Progenitor cell of endocrine pancreas (in vitro differentiated cells): ENCODE measurements around the gene KCNH4. TPM values are rescaled to one million over a fixed set of nuclear protein-coding genes. Genes with fewer than 3 reads are reported as not detected.

Source experiments
- DNase-seq: peaks from one replicate; pipeline ENCODE4 v3.0.0; 2021; ENCODE audit warnings: low spot score; ENCODE audit not compliant: unreplicated experiment
- H3K27ac Mint-ChIP-seq: 2 replicates; pipeline ENCODE4 v1.8.0; 2021; ENCODE audit warnings: mild to moderate bottlenecking, moderate library complexity, mixed read lengths
- H3K27me3 Mint-ChIP-seq: 2 replicates; pipeline ENCODE4 v1.8.0; 2021; ENCODE audit warnings: mixed read lengths
- H3K36me3 Mint-ChIP-seq: 2 replicates; pipeline ENCODE4 v1.8.0; 2022; ENCODE audit warnings: mixed read lengths; ENCODE audit not compliant: insufficient read depth
- H3K4me1 Mint-ChIP-seq: 2 replicates; pipeline ENCODE4 v1.8.0; 2021; ENCODE audit warnings: low read depth, mixed read lengths
- H3K4me3 Mint-ChIP-seq: 2 replicates; pipeline ENCODE4 v1.8.0; 2021; ENCODE audit warnings: low read depth, mild to moderate bottlenecking, moderate library complexity, mixed read lengths
- H3K9me3 Mint-ChIP-seq: 2 replicates; pipeline ENCODE4 v1.8.0; 2021; ENCODE audit warnings: low read depth, mixed read lengths
- total RNA-seq: library from RNA; stranded (reverse); gene quantifications from 2 replicates; pipeline ENCODE4 v1.2.1, GENCODE V29; 2021
- TF ChIP-seq, protein P1 (sequence below): fragments of 200-600 bp; sonication (generic); IDR thresholded peaks from one replicate; pipeline ENCODE4 v1.5.0; 2021; ENCODE audit warnings: antibody characterized with exemption, mild to moderate bottlenecking; ENCODE audit not compliant: unreplicated experiment

Gene KCNH4
- total RNA-seq, 1 donor from 2014 or later: not detected

DNA sequence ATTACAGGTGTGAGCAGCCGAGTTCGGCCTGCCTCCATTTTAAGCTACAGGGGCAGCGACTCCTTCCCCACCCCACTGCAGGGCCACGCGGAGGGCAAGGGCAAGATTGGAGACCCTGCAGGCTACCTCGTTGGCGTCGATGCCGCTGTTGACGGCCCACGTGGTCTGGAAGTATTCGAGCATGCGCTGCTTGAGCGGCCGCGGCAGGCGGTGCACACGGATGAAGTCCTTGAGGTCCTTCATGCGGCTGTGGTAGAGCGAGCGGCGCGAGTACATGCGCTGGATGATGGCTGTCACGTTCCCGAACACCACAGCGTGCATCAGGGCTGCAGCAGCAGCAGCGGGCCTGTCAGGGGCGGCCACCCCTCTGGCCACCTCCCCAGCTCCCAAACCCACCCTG lies 11.6 kb downstream of the KCNH4 start:
- TF ChIP-seq, protein P1, sequence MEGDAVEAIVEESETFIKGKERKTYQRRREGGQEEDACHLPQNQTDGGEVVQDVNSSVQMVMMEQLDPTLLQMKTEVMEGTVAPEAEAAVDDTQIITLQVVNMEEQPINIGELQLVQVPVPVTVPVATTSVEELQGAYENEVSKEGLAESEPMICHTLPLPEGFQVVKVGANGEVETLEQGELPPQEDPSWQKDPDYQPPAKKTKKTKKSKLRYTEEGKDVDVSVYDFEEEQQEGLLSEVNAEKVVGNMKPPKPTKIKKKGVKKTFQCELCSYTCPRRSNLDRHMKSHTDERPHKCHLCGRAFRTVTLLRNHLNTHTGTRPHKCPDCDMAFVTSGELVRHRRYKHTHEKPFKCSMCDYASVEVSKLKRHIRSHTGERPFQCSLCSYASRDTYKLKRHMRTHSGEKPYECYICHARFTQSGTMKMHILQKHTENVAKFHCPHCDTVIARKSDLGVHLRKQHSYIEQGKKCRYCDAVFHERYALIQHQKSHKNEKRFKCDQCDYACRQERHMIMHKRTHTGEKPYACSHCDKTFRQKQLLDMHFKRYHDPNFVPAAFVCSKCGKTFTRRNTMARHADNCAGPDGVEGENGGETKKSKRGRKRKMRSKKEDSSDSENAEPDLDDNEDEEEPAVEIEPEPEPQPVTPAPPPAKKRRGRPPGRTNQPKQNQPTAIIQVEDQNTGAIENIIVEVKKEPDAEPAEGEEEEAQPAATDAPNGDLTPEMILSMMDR: no peak
- Mint-ChIP-seq H3K9me3 (no peaks in the 10 kb centered on the region), H3K4me1 (no peaks in the 10 kb centered on the region), H3K27me3 (peaks cover 23% of the 10 kb centered on the region), H3K27ac (no peak overlapping the region), H3K36me3 (no peaks in the 10 kb centered on the region), H3K4me3 (no peak overlapping the region)
- no peak for DNase-seq

DNA sequence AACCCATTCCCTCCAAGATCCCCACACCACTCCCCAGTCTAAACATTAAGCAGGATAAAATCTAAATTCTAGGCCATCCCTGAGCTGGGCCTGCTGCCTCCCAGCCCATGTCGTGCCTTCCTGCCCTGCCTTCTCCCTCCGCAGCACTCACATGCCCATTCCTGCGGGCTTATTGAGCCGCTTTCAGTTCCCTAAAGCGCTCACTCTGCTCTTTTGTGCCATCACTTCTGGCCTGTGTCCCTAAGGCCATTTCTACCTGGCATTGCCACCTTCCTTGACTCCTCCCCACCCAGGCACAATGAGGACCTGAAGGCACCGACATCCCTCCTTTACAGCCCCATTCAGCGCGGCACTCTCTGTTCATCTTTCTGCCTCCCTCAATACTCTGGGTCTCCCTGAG lies 13.1 kb downstream of the KCNH4 start:
- DNase-seq: no peak
- TF ChIP-seq, protein P1: no peak
- H3K4me3 Mint-ChIP-seq: no peak overlapping the region
- H3K27ac Mint-ChIP-seq: no peak overlapping the region
- H3K27me3 Mint-ChIP-seq: peaks cover 23% of the 10 kb centered on the region
- no peaks in the 10 kb centered on the region for H3K9me3 Mint-ChIP-seq
- H3K4me1 Mint-ChIP-seq: no peaks in the 10 kb centered on the region
- no peaks in the 10 kb centered on the region for H3K36me3 Mint-ChIP-seq

DNA sequence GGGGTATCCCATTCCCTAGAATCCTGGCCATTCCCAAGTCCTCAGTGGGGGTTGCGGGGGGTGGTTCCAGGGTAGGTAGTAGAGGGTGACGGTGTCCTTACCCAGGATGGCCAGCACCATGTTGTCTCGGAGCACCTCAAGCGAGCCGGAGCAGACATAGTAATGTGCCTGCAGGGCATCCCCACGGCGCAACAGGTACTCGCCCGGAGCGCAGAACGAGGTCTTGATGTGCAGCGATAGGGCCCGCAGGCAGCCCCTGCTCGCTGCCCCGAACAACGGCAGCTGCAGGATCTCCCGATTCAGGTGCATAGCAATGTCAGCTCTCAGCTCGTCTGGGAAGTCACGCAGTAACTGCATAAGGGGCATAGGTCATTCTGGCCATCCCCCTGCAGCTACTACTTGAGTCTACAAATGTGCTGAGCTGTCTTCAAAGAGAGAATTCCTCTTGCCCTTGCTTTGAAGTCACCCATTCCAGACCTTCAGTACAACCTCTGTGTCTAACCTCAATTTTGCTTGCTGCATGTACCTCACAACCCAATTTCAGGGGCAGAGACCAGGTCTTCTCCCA lies 14.7 kb downstream of the KCNH4 start:
- peaks cover 15% of the 10 kb centered on the region for H3K27me3 Mint-ChIP-seq

DNA sequence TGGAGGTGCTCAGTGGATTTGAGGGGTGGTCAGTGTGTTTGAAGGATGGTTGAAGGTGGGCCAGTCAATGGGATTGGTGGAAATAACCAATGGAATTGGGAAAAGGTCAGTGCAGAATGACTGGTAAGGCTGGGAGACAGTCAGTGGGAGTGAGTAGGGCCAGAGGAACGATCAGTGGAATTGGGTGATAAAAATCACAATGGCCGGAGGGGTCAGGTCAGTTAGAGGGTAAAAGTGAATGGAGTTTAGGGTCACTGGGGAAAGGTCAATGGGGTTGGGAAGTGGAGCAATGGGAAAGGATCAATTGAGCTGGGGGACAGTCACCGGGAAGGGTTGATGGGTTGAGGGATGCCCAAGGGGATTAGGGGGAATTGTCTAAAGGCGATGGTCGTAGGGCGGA lies 15.2 kb downstream of the KCNH4 start:
- Mint-ChIP-seq H3K27me3 (peaks cover 12% of the 10 kb centered on the region), H3K4me3 (no peak overlapping the region), H3K4me1 (no peaks in the 10 kb centered on the region), H3K9me3 (no peaks in the 10 kb centered on the region), H3K36me3 (no peaks in the 10 kb centered on the region), H3K27ac (no peak overlapping the region)
- TF ChIP-seq, protein P1: no peak
- DNase-seq: no peak

More for the DNA sequence above, 14.7 kb downstream of the KCNH4 start:
- H3K27ac Mint-ChIP-seq: no peak overlapping the region
- TF ChIP-seq, protein P1: no peak
- H3K36me3 Mint-ChIP-seq: no peaks in the 10 kb centered on the region
- H3K4me1 Mint-ChIP-seq: no peaks in the 10 kb centered on the region
- DNase-seq: no peak
- no peaks in the 10 kb centered on the region for H3K9me3 Mint-ChIP-seq
- H3K4me3 Mint-ChIP-seq: no peak overlapping the region

DNA sequence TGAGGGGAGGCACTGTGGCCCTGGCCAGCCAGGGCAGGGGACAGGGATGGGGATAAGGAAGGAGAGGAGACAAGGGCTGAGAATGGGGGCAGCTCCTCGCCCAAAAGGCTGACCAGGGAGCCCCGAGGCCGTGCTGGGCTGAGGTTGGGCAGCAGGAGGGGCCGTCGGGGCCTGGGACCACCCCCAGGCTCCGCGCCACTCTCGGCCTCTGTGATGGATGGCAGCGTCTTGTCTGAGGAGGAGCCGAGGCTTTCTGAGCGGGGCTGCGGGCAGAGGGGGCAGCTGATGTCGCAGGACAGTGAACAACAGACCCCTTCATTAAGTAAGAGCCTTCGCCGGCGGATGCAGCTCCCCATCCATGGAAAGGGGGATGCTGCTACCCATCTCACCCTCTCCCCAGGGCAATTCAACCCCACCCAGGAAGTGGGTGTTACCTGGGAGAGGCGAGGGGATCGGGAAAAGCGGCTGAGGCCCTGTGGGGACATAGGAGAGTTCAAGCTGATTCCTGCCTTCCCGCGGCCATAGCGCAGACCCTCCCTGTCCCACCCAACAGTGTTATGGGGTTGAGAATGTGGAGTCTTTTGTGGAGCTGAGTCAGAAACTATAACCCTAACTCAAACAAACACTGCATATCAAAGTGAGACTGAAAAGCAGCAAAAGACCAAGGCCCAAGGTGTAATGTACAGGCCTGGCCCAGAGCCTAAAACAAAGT lies 17.1 kb downstream of the KCNH4 start:
- TF ChIP-seq, protein P1: no peak
- H3K36me3 Mint-ChIP-seq: no peaks in the 10 kb centered on the region
- no peaks in the 10 kb centered on the region for H3K9me3 Mint-ChIP-seq
- peaks cover 7% of the 10 kb centered on the region for H3K27me3 Mint-ChIP-seq
- no peak overlapping the region for H3K27ac Mint-ChIP-seq
- H3K4me3 Mint-ChIP-seq: no peak overlapping the region
- no peaks in the 10 kb centered on the region for H3K4me1 Mint-ChIP-seq
- DNase-seq: no peak
